Measurements from ENCODE around the gene SLC23A2.
"Not testable (repeated sequence)": the region's sequence is repeated elsewhere in the genome, so short reads cannot be mapped to it uniquely, and the experiment has no call there.

Gene SLC23A2

GRCh38 chr20:4855097-4855496 lies 146.2 kb downstream of the SLC23A2 start:
- no peak overlapping the region for H3K4me3 ChIP-seq (ENCODE audit: low read depth, low read length)

GRCh38 chr20:4854561-4854901 lies 146.8 kb downstream of the SLC23A2 start:
- TF ChIP-seq CTCF (IDR thresholded peaks at IDR 0.05; ENCODE audit: borderline replicate concordance, insufficient read depth, low read depth, low read length) = no peak

More at GRCh38 chr20:4855097-4855496, 146.2 kb downstream of the SLC23A2 start:
- no peak for TF ChIP-seq CTCF (IDR thresholded peaks at IDR 0.05; ENCODE audit: borderline replicate concordance, insufficient read depth, low read depth, low read length)

GRCh38 chr20:4853757-4854560 lies 147.4 kb downstream of the SLC23A2 start:
- no peak for TF ChIP-seq CTCF (IDR thresholded peaks at IDR 0.05; ENCODE audit: borderline replicate concordance, insufficient read depth, low read depth, low read length)

More at GRCh38 chr20:4854561-4854901, 146.8 kb downstream of the SLC23A2 start:
- no peak overlapping the region for H3K4me3 ChIP-seq (ENCODE audit: low read depth, low read length)

GRCh38 chr20:4853004-4853403 lies 148.3 kb downstream of the SLC23A2 start:
- H3K4me3 ChIP-seq (ENCODE audit: low read depth, low read length) = no peak overlapping the region
- TF ChIP-seq CTCF (IDR thresholded peaks at IDR 0.05; ENCODE audit: borderline replicate concordance, insufficient read depth, low read depth, low read length) = no peak

More at GRCh38 chr20:4853757-4854560, 147.4 kb downstream of the SLC23A2 start:
- no peak overlapping the region for H3K4me3 ChIP-seq (ENCODE audit: low read depth, low read length)

GRCh38 chr20:4850960-4851359 lies 150.3 kb downstream of the SLC23A2 start:
- no peak overlapping the region for H3K4me3 ChIP-seq (ENCODE audit: low read depth, low read length)
- TF ChIP-seq CTCF (IDR thresholded peaks at IDR 0.05; ENCODE audit: borderline replicate concordance, insufficient read depth, low read depth, low read length) = no peak

- not testable (repeated sequence) for H3K4me3 ChIP-seq (ENCODE audit: low read depth, low read length)
Observed at GRCh38 chr20:4848829-4849228, 152.5 kb downstream of the SLC23A2 start.

GRCh38 chr20:4848041-4848440 lies 153.3 kb downstream of the SLC23A2 start:
- no peak for TF ChIP-seq CTCF (IDR thresholded peaks at IDR 0.05; ENCODE audit: borderline replicate concordance, insufficient read depth, low read depth, low read length)
- H3K4me3 ChIP-seq (ENCODE audit: low read depth, low read length) = no peak overlapping the region
